Progenitor cell of endocrine pancreas (in vitro differentiated cells): ENCODE results near the gene SPTA1. TPM values are rescaled to one million over a fixed set of nuclear protein-coding genes. Genes with fewer than 3 reads are reported as not detected.

ENCODE experiments used
- DNase-seq: peaks from one replicate; pipeline ENCODE4 v3.0.0; 2021; ENCODE audit warnings: low spot score; ENCODE audit not compliant: unreplicated experiment
- H3K27ac Mint-ChIP-seq: 2 replicates; pipeline ENCODE4 v1.8.0; 2021; ENCODE audit warnings: mild to moderate bottlenecking, moderate library complexity, mixed read lengths
- H3K27me3 Mint-ChIP-seq: 2 replicates; pipeline ENCODE4 v1.8.0; 2021; ENCODE audit warnings: mixed read lengths
- H3K36me3 Mint-ChIP-seq: 2 replicates; pipeline ENCODE4 v1.8.0; 2022; ENCODE audit warnings: mixed read lengths; ENCODE audit not compliant: insufficient read depth
- H3K4me1 Mint-ChIP-seq: 2 replicates; pipeline ENCODE4 v1.8.0; 2021; ENCODE audit warnings: low read depth, mixed read lengths
- H3K4me3 Mint-ChIP-seq: 2 replicates; pipeline ENCODE4 v1.8.0; 2021; ENCODE audit warnings: low read depth, mild to moderate bottlenecking, moderate library complexity, mixed read lengths
- H3K9me3 Mint-ChIP-seq: 2 replicates; pipeline ENCODE4 v1.8.0; 2021; ENCODE audit warnings: low read depth, mixed read lengths
- total RNA-seq: library from RNA; stranded (reverse); gene quantifications from 2 replicates; pipeline ENCODE4 v1.2.1, GENCODE V29; 2021
- TF ChIP-seq, protein P1 (sequence below): fragments of 200-600 bp; sonication (generic); IDR thresholded peaks from one replicate; pipeline ENCODE4 v1.5.0; 2021; ENCODE audit warnings: antibody characterized with exemption, mild to moderate bottlenecking; ENCODE audit not compliant: unreplicated experiment

SPTA1 gene
- total RNA-seq, 1 donor from 2014 or later = not detected

GRCh38 chr1:158611916-158612315, 74.6 kb downstream of the SPTA1 start:
- Mint-ChIP-seq H3K36me3 (no peaks in the 10 kb centered on the region), H3K4me3 (no peak overlapping the region), H3K4me1 (no peaks in the 10 kb centered on the region), H3K27me3 (no peaks in the 10 kb centered on the region), H3K27ac (no peak overlapping the region), H3K9me3 (no peaks in the 10 kb centered on the region)
- no peak for DNase-seq
- TF ChIP-seq, protein P1, sequence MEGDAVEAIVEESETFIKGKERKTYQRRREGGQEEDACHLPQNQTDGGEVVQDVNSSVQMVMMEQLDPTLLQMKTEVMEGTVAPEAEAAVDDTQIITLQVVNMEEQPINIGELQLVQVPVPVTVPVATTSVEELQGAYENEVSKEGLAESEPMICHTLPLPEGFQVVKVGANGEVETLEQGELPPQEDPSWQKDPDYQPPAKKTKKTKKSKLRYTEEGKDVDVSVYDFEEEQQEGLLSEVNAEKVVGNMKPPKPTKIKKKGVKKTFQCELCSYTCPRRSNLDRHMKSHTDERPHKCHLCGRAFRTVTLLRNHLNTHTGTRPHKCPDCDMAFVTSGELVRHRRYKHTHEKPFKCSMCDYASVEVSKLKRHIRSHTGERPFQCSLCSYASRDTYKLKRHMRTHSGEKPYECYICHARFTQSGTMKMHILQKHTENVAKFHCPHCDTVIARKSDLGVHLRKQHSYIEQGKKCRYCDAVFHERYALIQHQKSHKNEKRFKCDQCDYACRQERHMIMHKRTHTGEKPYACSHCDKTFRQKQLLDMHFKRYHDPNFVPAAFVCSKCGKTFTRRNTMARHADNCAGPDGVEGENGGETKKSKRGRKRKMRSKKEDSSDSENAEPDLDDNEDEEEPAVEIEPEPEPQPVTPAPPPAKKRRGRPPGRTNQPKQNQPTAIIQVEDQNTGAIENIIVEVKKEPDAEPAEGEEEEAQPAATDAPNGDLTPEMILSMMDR = no peak

DNA sequence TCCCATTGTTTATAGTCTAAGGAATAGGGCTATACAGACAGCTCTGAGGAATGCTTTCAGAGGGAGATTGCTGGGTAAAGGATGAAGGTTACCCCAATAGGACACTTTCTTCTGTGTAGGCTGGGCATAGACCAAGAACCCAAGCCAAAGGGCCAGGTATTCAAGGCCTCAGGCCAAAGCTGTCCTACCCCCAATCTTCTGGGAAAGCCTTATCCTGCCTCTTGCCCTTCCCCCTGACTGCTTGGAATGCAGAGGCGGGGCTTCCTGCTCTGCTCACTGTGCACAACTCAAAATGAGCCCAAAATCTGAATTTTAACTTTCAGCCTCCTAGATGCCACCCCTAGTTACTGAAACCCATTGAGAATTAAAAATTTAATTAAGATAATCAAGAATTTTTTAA, 79.2 kb downstream of the SPTA1 start:
- H3K9me3 Mint-ChIP-seq = no peaks in the 10 kb centered on the region
- no peaks in the 10 kb centered on the region for H3K4me1 Mint-ChIP-seq
- no peak overlapping the region for H3K4me3 Mint-ChIP-seq
- H3K27ac Mint-ChIP-seq = no peak overlapping the region
- no peaks in the 10 kb centered on the region for H3K27me3 Mint-ChIP-seq
- TF ChIP-seq, protein P1 = no peak
- H3K36me3 Mint-ChIP-seq = no peaks in the 10 kb centered on the region
- no peak for DNase-seq

GRCh38 chr1:158604968-158605367, 81.5 kb downstream of the SPTA1 start, which contains the start of gene OR10Z1:
Gene OR10Z1, plus strand, starts transcription at chr1:158605268. Its CDS starts 1,171 bp downstream, at chr1:158606439.
- Mint-ChIP-seq H3K27ac (no peak within 1 kb of the TSS), H3K36me3 (no peaks in the 10 kb centered on the region), H3K9me3 (no peaks in the 10 kb centered on the region), H3K27me3 (no peaks in the 10 kb centered on the region), H3K4me3 (no peak within 1 kb of the TSS), H3K4me1 (no peaks in the 10 kb centered on the region)
- TF ChIP-seq, protein P1 = no peak
- DNase-seq = no peak

GRCh38 chr1:158600735-158601134, 85.8 kb downstream of the SPTA1 start:
- Mint-ChIP-seq H3K9me3 (peaks cover 16% of the 10 kb centered on the region), H3K4me1 (no peaks in the 10 kb centered on the region), H3K27ac (no peak overlapping the region), H3K36me3 (peaks cover 1% of the 10 kb centered on the region), H3K4me3 (no peak overlapping the region), H3K27me3 (no peaks in the 10 kb centered on the region)
- no peak for DNase-seq
- TF ChIP-seq, protein P1 = no peak

DNA sequence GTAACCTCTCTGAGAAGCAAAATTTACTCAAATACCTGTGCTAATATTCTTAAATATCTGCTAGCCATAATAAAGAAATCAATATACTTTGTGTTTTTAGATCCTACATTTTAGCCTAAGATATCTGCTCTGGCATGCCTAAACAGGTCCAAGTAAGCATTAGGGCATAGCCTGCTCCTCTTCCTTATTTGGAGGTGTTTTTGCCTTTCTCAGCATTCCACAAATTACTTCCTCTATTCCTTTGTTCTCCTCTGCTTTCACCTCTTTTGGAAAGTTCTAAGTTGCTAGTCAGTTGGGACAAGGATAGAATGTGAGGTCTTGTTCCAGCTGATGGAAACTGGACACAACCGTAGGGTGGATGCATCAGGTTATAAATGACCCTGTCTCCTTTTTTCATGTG, 99.6 kb downstream of the SPTA1 start:
- DNase-seq = no peak
- no peak overlapping the region for H3K27ac Mint-ChIP-seq
- TF ChIP-seq, protein P1 = no peak
- H3K27me3 Mint-ChIP-seq = no peaks in the 10 kb centered on the region
- no peaks in the 10 kb centered on the region for H3K4me1 Mint-ChIP-seq
- peaks cover 5% of the 10 kb centered on the region for H3K9me3 Mint-ChIP-seq
- H3K36me3 Mint-ChIP-seq = no peaks in the 10 kb centered on the region
- no peak overlapping the region for H3K4me3 Mint-ChIP-seq
